ENCODE data around the gene IFT80.
A peak's percentile ranks its signal among the peaks of the same experiment; 100 is the strongest.
"Not testable (repeated sequence)": the region's sequence is repeated elsewhere in the genome, so short reads cannot be mapped to it uniquely, and the experiment has no call there.

Gene IFT80

DNA sequence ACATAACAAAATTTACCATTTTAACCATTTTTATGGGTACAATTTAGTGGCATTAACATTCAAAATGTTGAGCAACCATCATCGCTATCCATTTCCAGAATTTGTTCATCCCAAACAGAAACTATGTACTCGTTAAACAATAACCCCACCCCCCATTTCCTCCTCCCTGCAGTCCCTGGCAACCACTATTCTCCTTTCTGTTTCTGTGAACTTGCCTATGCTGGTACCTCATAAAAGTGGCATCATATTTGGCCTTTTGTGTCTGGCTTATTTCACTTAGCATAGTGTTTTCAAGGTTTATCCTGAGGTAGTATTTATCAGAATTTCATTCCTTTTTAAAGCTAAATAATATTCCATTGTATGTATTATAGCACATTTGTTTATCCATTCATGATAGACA, 141.4 kb downstream of the IFT80 start:
- no peak for DNase-seq

DNA sequence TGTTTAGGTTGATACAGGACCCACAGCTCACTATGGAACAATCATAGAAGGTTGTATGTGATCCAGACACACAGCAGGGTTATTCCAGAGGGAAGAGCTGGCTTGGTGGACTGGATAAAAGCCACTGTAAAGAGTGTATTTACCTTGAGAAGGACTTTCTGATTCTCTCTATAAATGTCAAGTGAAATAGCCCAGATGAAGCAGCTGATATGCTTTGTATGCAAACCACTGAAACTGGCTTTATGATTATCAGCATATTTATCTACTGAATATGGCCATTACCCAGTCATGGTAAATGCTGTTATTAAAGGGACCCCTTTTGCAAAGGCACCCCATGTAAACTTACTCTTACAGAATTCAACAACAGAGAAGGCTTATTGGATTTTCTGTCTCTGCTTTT, 145.7 kb downstream of the IFT80 start:
- no peak for DNase-seq

DNA sequence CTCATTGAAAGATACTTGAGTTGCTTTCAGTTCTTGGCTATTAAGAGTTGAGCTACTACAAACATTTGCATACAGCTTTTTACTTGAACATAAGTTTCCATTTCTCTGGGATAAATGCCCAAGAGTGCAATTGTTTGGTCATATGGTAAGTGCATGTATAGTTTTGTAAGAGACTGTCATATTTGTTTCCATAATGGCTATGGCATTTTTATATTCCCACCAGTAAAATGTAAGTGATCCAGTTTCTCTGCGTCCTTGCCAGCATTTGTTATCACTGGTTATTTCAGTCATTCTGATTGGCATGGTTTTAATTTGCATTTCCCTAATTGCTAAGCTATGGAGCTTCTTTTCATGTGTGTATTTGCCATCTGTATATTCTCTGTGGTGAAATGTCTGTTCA, 151.3 kb downstream of the IFT80 start:
- DNase-seq: no peak

DNA sequence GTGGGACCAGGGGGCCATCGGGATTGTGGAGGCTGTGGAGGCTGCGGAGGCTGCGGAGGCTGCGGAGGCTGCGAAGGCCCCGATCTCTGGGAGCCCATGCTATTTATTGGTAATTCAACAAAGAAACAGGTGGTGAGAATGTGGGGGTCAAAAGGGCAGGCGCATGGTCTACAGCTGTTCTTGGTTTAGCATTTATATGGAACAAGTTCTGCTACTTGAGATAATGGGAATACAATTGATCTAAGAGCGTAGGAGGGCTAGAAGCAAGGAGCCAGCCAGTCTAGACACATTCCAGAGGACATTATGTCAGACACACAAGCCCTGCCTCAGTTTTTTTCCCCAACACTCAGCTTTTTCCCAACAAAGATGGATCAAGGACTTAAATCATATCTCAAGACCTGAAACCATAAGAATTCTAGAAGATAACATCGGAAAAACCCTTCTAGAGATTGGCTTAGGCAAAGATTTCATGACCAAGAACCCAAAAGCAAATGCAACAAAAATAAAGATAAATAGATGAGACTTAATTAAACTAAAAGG, 153.7 kb downstream of the IFT80 start:
- DNase-seq: no peak

DNA sequence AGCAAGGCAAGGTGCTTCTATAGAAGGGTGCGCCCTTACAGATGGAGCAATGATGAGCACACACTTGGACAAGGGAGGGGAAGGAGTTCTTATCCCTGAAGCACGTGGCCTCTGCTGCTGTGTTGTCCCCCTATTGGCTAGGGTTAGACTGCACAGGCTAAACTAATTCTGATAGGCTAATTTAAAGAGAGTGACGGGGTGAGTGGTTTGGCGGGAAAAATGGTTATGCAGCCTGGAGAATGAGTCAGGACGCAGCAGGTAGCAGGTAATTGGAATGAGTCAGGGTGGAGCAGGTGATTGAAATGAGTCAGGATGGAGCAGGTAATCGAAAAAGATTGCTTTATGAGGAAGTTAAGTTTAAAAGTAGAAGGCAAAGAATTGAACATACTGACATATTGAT, 158.3 kb downstream of the IFT80 start:
- DNase-seq: not testable (repeated sequence)

DNA sequence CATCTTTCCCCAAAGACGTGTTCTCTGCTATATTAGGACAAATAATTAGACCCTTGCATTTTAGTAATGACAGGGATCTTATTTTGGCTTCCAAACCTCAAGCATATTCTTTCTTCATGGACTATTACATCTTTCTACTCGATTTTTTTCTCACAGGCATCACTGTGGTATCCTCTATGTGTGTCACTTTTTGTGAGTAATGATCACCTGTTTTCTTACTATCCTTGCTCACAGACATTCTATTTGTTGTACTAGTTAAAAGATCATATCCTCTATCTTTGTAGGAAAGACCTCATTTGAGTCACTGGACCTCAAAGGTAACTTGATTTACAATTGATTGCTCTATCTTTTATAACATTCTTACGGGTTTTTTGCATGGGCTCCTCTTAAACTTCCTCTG, 167.0 kb downstream of the IFT80 start:
- no peak for DNase-seq

DNA sequence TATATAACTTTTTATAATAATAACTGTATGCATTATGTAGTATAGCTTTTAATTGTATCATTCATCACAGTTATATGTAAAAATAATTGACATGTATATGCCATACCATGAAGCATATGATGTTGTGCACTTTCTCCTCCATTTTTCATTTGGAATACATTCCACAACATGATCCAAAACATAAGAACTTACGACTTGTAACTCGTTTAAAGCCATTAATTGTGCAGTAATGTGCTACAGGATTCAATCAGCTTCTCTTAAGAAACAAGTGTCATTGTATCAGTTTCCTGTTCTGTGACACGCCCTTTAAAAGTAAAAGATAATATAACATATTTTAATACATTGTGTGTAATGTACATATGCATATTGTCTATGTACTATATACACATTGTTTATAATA, 171.6 kb downstream of the IFT80 start:
- DNase-seq: no peak

DNA sequence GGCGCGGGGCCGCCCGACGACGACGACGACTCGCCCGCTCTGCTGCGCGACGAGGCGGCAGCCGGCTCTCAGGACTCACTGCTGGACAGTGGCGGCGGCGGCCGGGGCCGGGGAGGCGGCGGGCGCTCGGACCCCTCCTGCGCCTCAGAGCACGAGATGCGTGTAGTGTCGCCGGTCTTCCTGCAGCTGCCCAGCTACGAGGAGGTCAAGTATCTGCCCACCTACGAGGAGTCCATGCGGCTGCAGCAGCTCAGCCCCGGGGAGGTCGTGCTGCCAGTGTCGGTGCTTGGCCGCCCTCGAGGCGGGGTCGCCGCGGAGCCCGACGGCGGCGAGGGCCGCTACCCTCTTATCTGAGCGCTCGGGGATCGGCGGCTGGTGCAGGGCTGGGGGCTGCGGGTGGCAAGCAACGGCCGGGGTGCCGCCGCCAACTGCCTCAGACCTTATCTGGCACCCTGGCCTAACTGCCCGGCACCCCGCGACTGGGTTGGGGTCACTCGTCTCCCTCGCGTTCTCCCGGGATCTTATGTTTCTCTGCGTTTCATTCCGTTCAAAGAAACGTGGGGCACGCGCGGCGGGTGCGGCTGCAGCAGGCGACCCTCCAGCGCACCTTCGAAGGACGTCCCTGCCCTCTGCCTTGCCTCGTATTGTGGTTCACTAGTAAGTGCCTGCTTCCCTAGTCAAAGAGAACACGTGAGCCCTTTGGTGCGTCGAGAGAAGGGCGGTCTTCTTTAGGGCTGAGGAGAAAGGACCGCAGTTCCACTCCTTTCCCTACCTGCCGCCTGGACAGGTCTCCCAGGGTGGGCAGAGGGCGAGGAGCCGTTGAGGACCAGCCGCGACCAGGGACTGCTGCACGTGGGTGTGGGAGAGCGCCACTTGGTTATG, 172.8 kb downstream of the IFT80 start:
- no peak for DNase-seq

DNA sequence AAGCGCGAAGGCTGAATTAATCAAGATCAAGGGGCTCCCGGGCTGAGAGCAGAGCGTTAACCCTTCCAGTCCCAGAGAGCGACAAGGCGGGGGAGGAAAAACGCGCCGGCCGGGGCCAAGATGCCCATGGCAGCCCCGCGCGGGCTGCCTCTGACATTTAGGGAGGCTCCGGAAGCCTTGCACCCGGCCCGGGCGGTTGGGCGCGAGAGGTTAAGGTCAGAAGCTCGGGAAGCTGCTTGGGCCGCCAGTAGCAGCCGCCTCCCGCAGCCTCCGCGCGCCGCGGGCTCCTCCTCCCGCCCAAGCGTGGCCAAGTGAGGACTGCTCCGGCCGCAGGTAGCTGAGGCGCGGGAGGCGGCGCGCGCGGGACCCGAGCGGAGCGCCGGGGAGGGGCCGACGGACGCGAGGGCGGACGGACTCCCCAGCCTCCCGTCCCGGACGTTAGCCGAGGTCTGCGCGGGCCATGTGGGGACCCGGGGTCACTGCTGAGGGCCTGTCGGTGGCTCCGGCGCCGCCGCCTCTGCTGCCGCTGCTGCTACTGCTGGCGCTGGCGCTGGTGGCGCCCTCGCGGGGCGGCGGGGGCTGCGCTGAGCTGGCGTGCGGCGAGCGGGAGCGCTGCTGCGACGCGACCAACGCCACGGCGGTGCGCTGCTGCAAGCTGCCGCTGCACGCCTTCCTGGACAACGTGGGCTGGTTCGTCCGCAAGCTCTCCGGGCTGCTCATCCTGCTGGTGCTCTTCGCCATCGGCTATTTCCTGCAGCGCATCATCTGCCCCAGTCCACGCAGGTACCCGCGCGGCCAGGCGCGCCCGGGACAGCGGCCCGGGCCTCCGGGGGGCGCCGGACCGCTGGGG, 173.6 kb downstream of the IFT80 start, which contains the start of gene C3orf80:
TSS of gene C3orf80 (plus strand) at position 247 of the 850 bp plus-strand sequence. CDS start at position 461, 214 bp downstream.
- peak; percentile 25 for DNase-seq

DNA sequence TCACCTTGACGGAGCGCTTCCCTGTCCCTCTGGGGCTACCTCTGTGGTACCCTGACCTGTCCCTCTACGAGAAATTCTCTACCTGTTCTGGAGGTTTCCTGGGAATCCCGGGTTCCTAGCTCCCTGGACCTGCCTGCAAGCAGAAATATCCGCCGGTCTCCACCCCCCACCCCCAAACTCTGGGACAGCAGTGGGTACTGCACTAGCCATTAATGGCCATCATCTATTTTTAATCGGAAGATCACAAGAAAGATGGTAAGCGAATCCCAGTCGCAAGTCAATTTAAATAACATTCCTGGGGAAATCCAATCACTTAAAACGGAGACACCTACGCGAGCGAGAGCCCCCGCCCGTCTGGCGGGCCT, 174.2 kb downstream of the IFT80 start:
- DNase-seq: no peak

DNA sequence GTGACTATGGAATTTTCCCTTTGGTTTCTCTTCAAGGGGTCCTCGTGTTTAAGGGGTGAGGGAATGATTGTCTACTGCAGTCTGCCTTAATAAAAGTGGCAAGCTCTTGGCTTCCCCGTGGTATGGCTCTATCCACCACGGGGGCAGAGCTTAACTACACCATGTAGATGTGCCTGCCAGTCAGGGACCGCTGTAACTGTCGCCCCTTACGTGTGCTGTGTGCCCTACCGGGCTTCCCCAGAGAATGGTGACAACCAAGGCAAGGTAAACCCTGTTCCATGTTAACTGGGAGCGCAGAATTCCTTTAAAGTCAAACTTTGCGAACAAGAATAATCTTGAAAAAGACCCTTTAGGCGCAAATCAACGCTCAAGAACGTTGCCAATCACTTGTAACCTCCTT, 174.8 kb downstream of the IFT80 start:
- no peak for DNase-seq

DNA sequence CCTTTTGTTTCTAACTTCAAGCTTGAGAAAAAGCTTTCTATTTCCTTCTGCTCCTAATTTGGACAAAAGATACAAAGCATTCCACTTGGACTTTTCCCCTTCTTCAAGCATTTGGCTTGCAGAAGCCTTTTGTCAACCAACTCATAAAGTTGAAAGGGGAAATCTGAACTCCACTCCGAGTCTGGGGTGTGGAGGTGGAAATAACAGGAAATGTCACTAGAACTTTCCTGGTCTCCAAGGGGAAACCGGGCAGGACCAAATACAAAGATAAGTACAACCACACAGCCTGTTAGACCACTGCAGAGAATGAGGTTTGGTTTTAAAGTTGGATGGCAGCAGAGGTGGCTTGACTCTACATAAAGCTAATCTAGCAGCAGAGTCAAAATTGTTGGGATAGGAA, 178.0 kb downstream of the IFT80 start:
- DNase-seq: no peak

DNA sequence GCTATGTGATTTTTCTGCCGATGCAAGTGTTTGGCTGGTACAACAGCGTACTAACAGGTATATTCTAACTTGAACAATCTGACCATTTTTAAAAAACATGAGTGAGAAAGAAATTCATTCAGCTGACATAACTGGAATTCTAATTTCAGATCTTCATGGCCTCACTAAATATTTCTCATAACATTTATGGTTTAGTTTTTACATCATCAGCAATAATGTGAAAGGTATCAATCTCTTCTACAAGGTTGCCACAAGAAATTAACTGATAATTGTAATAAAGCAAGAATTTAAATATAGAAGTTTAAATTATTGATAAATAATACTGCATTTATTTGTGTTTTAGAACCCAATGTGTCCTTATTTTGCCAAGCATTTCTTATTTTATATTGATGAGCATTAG, 179.0 kb downstream of the IFT80 start:
- DNase-seq: no peak

DNA sequence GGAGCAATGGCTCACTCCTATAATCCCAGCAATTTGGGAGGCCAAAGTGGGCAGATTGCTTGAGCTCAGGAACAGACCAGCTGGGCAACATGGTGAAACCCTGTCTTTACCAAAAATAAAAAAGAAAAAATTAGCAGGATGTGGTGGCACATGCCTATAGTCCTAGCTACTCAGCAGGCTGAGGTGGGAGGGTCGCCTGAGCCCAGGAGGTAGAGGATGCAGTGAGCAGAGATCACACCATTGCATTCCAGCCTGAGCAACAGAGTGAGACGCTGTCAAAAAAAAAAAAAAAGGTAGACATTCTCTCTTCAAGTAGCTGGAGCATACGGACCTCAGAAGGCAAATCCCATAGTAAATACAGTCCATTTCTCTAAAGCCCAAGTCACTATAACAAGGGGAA, 180.9 kb downstream of the IFT80 start:
- no peak for DNase-seq

DNA sequence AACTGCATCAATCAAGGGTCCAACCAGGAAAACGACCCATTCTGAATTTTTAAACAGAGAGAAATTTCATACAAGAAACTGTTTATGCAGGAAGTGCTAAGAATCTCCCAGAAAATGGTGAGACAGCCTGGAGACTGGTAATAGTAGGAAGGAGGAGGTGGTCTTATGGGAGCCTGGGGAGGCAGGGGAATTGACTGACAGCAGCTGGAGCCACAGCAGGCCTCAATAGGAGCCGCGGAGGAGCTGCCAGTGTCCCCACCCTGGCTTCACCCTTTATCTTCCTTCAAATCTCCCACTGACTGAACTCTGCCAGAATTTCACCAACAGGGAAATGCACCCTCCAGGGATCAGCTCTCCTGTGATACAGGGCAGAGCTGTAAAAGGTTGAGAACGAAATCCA, 181.3 kb downstream of the IFT80 start:
- no peak for DNase-seq

DNA sequence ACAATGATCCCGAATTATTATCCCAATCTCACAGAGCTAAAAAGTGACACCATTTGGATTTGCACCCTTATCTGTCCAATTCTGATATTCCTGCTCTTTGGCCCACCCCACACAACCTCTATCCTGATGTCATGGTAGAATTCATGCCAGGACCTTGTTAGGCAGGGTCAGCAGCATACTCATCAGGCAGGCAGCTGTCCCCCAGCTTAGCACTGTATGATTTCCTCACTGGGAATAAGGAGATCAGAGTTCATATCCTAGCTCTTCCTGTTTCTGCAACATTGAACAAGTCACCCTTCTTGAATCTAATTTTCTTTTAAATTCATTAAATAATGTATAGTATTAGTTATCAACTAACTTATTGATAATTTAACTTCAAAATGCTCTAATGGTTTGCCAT, 185.8 kb downstream of the IFT80 start:
- no peak for DNase-seq

DNA sequence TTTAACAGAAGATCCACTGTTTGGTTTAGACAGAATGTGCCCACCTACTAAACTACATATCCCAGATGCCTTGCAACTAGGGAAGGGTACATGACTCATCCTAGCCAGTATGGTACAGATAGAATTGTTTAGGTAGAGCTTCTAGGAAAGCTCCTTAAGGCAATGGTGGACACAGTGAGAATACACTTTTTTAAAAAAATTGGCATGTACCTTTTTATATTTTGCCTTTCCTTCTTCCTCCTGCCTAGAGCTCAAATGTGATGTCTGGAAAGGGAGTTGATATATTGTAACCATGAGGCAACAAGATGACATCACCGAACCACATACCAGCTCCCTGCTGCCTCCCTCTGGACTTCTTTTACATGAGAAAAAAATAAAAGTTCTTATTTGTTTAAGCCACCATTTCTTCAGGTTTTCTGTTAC, 188.2 kb downstream of the IFT80 start:
- DNase-seq: no peak

DNA sequence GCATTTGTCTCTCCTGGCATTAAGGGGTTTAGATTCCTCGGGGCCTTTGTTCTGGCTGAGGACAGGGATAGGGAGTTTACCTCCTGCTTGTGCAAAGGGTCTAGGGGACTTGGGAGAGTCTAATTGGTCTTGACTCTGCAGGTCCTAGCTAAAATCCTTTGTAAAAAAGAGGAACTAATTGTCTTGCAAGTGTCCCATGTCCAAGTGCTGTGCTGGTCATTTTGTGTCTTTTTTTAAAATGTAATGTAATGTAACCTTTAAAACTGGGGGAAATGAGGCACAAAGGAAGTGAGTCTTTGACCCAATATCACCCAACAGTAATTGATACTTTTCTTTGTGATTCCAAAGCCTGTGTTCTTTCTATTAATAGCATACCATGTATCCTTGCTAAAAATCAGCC, 188.7 kb downstream of the IFT80 start:
- no peak for DNase-seq

Data from stimulated activated naive CD4-positive, alpha-beta T cell treated with Interleukin-2 at 50 U/mL for 16 hours (primary cell).